ENCODE data around the gene INCENP. TPM values are rescaled to one million over a fixed set of nuclear protein-coding genes. Genes with fewer than 3 reads are reported as not detected.
A peak's percentile ranks its signal among the peaks of the same experiment; 100 is the strongest.

Gene INCENP
- total RNA-seq, 1 experiment from 2014 or later: 154 TPM

- Histone ChIP-seq H3K4me2 (no peak overlapping the region), H3K36me3 (ENCODE audit: low read depth) (0 out of 2 replicates have a peak, but pooled peaks cover under 1% of the 10 kb centered on the region), H3K9me3 (ENCODE audit: insufficient read depth, low read depth) (0 out of 2 replicates have a peak, but pooled peaks cover under 1% of the 10 kb centered on the region), H3K79me2 (ENCODE audit: low read depth) (peaks cover 33% of the 10 kb centered on the region), H2AFZ (no peak overlapping the region), H3K27me3 (ENCODE audit: insufficient read depth, low read depth) (no peaks in the 10 kb centered on the region), H3F3A (ENCODE audit: insufficient read depth, low read depth) (no peaks in the 10 kb centered on the region; the same call in 1 of the 2 replicates), H3K4me3 (no peak overlapping the region), H3K27ac (no peak overlapping the region), H4K20me1 (ENCODE audit: insufficient read depth) (peaks cover 20% of the 10 kb centered on the region), H3K9me2 (ENCODE audit: insufficient read depth) (no peaks in the 10 kb centered on the region), H3K4me1 (replicated peaks; ENCODE audit: insufficient read depth) (peaks cover 20% of the 10 kb centered on the region)
- intact Hi-C loops (cut with micrococcal nuclease; ENCODE audit: unreplicated experiment): loop anchor here (5.0 kb wide), 1 partner anchor 330 kb away; the partner anchor contains the start of genes FEN1 and TMEM258
- no peak for TF ChIP-seq CTCF (conservative IDR thresholded peaks at IDR 0.05)
- peak in 1 of 2 experiments; percentile 44 for DNase-seq
- BruUV-seq (replicated peaks): no TSS peak
- POLR2A ChIA-PET (ENCODE audit: unreplicated experiment): no interaction called here
- CTCF ChIA-PET: interaction anchor here (0.5 kb wide), 1 partner anchor 497 kb away, joined by 6 read pairs; no protein-coding TSS in a partner anchor
These were observed 1.7 kb upstream of the INCENP start for GRCh38 chr11:62122076-62122475.

DNA sequence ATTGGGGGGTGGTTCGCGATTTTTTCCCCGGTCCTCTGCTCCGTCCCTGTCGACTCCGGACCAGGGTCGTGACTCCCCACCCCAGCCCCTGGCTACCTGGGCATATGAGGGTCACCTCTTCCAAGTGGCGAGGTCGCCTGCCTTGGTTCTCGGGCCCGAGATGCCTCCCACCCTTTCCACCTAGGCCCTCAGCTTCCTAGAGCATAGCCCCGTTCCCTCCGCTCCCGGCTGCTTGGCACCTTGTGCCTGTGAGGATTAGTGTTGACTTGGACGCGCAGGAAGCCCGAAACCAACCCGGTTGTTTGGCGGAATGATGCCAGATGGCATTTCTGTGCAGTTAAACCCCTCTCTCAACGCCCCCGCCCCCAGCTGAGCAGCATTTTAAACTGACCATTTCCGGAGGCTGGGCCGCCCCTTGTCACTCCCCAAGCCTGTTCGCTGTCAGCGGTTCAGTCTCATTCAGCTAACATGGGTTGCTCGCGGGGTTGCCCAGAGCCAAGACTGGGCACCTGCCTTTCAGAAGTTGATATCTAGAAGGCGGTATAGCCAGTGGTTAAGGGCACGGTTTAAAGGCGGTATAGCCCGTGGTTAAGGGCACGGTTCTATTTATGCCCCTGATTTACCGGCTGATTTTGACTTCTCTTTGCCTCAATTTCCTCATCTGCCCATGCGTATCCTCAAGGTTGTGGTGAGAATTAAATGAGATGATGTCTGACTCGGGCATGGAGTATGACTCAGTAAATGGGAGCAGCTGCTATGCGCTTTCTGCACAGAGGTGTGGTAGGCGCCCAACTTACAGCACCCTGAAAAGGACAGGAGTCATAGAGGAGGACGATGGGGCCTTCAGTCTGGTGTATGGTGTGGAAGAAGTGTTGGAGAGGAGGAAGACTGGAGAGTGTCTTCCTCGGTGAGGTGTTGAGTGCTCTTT is 639 bp downstream of the INCENP start:
- Histone ChIP-seq H3K27me3 (ENCODE audit: insufficient read depth, low read depth) (no peaks in the 10 kb centered on the region), H3K4me2 (peak overlapping the region; percentile 96), H3K9me2 (ENCODE audit: insufficient read depth) (no peaks in the 10 kb centered on the region), H3K4me3 (peak overlapping the region; percentile 89), H3K9me3 (ENCODE audit: insufficient read depth, low read depth) (no peaks in the 10 kb centered on the region), H3K79me2 (ENCODE audit: low read depth) (peaks cover 56% of the 10 kb centered on the region), H4K20me1 (ENCODE audit: insufficient read depth) (peaks cover 25% of the 10 kb centered on the region), H3K27ac (no peak overlapping the region), H3K36me3 (ENCODE audit: low read depth) (0 out of 2 replicates have a peak, but pooled peaks cover 4% of the 10 kb centered on the region), H3K4me1 (replicated peaks; ENCODE audit: insufficient read depth) (peaks cover 20% of the 10 kb centered on the region), H2AFZ (peak overlapping the region; percentile 89), H3F3A (ENCODE audit: insufficient read depth, low read depth) (no peaks in the 10 kb centered on the region; the same call in 1 of the 2 replicates)
- ChIA-PET CTCF (interaction anchor here (0.5 to 1.0 kb wide), 2 partner anchors 16 to 575 kb away, joined by 3 to 9 read pairs; no protein-coding TSS in a partner anchor), POLR2A (ENCODE audit: unreplicated experiment) (interaction anchor here (0.6 kb wide), 1 partner anchor 332 kb away, joined by 3 read pairs; the partner anchor contains the start of gene FEN1)
- intact Hi-C loops (cut with micrococcal nuclease; ENCODE audit: unreplicated experiment): loop anchor here (5.0 kb wide), 1 partner anchor 332 kb away; the partner anchor contains the start of genes FEN1 and TMEM258
- no peak for TF ChIP-seq CTCF (conservative IDR thresholded peaks at IDR 0.05)
- no peak for TF ChIP-seq EZH2 (IDR thresholded peaks at IDR 0.05; ENCODE audit: low read depth)
- BruUV-seq (replicated peaks): TSS peak; percentile 59
- peak; percentile 32 to 63 for DNase-seq

GRCh38 chr11:62125316-62125715 is 1.5 kb downstream of the INCENP start:
- Histone ChIP-seq H3K9me2 (ENCODE audit: insufficient read depth) (no peaks in the 10 kb centered on the region), H2AFZ (no peak overlapping the region), H3K9me3 (ENCODE audit: insufficient read depth, low read depth) (no peaks in the 10 kb centered on the region), H3F3A (ENCODE audit: insufficient read depth, low read depth) (no peaks in the 10 kb centered on the region; the same call in 1 of the 2 replicates), H4K20me1 (ENCODE audit: insufficient read depth) (peaks cover 25% of the 10 kb centered on the region), H3K79me2 (ENCODE audit: low read depth) (peaks cover 63% of the 10 kb centered on the region), H3K4me1 (replicated peaks; ENCODE audit: insufficient read depth) (peaks cover 20% of the 10 kb centered on the region), H3K4me3 (peak overlapping the region; percentile 89), H3K27ac (no peak overlapping the region), H3K27me3 (ENCODE audit: insufficient read depth, low read depth) (no peaks in the 10 kb centered on the region), H3K4me2 (peak overlapping the region; percentile 96), H3K36me3 (ENCODE audit: low read depth) (0 out of 2 replicates have a peak, but pooled peaks cover 7% of the 10 kb centered on the region)
- no peak for DNase-seq
- TF ChIP-seq EZH2 (IDR thresholded peaks at IDR 0.05; ENCODE audit: low read depth): no peak
- TF ChIP-seq CTCF (conservative IDR thresholded peaks at IDR 0.05): no peak
- ChIA-PET POLR2A (ENCODE audit: unreplicated experiment) (no interaction called here), CTCF (no interaction called here)
- BruUV-seq (replicated peaks): no TSS peak
- intact Hi-C loops (cut with micrococcal nuclease; ENCODE audit: unreplicated experiment): no loop called here

All from PC-9 (cell line).